GM19395 (cell line): Measurements from ENCODE around the gene CILP2.

Experiments used
- ATAC-seq: cut with Tn5 transposase; IDR thresholded peaks from one replicate; pipeline ENCODE4 v1.9.1; 2021; ENCODE audit warnings: mild to moderate bottlenecking, moderate library complexity; ENCODE audit not compliant: unreplicated experiment

The CILP2 gene

DNA sequence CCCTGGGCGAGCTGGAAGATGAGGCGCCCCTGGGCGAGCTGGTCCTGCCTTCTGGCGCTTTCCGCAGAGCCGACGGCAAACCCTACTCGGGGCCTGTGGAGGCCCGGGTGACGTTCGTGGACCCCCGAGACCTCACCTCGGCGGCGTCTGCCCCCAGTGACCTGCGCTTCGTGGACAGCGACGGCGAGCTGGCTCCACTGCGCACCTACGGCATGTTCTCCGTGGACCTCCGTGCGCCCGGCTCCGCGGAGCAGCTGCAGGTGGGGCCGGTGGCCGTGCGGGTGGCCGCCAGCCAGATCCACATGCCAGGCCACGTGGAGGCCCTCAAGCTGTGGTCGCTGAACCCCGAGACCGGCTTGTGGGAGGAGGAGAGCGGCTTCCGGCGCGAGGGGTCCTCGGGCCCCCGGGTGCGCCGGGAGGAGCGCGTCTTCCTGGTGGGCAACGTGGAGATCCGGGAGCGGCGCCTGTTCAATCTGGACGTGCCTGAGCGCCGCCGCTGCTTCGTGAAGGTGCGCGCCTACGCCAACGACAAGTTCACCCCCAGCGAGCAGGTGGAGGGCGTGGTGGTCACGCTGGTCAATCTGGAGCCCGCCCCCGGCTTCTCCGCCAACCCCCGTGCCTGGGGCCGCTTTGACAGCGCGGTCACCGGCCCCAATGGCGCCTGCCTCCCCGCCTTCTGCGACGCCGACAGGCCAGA lies 6.3 kb downstream of the CILP2 start:
- no peak for ATAC-seq

DNA sequence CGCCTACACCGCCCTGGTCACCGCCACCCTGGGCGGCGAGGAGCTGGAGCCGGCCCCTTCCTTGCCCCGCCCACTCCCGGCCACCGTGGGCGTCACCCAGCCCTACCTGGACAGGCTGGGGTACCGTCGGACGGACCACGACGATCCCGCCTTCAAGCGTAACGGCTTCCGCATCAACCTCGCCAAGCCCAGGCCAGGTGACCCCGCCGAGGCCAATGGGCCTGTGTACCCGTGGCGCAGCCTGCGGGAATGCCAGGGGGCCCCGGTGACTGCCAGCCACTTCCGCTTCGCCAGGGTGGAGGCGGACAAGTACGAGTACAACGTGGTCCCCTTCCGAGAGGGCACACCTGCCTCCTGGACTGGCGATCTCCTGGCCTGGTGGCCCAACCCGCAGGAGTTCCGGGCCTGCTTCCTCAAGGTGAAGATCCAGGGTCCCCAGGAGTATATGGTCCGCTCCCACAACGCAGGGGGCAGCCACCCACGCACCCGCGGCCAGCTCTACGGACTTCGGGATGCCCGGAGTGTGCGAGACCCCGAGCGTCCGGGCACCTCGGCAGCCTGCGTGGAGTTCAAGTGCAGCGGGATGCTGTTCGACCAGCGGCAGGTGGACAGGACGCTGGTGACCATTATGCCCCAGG lies 7.0 kb downstream of the CILP2 start:
- ATAC-seq = no peak

DNA sequence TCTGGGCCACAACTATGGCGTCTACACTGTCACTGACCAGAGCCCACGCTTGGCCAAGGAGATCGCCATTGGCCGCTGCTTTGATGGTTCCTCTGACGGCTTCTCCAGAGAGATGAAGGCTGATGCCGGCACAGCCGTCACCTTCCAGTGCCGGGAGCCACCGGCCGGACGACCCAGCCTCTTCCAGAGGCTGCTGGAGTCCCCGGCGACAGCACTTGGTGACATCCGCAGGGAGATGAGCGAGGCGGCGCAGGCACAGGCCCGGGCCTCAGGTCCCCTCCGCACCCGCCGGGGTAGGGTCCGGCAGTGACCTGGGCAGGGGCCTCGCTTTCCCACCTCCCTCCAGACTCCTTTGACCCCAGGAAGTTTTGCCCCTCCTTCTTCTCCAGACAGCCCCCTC lies 7.6 kb downstream of the CILP2 start:
- no peak for ATAC-seq

GRCh38 chr19:19546751-19547162 lies 8.7 kb downstream of the CILP2 start:
- ATAC-seq = no peak

DNA sequence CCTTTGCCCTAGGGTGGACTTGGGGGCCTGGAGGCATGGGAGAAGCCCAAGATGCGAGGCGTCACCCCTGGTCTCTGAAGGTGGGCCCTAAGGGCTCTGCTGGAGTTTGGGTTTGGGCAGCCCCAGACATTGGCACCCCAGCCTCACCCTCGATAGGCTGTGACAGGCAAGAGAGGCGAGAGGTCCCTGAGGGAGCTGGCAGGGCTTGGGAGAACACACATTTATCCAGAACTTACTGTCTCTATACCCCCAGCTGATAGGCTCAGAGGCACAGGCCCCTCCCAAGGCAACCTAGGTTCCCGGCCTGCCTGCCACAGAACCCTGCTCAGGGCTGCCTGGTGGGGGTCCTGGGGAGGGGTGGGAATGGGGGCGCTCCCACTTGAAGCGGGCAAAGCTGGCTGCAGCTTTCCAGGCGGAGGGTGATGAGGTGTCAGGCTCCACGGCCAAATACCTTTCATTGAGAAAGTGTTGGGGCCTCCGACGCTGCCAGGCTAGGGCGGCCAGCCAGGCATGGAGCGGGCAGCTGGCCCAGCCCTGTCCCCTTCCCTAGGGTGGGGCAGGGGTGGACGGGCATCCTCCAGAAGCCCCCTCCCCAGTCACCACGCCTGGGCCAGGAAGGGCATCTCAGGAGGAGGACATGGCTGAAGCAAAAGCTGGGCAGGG lies 9.7 kb downstream of the CILP2 start:
- no peak for ATAC-seq

- ATAC-seq = no peak
Observed at GRCh38 chr19:19548915-19549759, 11.1 kb downstream of the CILP2 start.

DNA sequence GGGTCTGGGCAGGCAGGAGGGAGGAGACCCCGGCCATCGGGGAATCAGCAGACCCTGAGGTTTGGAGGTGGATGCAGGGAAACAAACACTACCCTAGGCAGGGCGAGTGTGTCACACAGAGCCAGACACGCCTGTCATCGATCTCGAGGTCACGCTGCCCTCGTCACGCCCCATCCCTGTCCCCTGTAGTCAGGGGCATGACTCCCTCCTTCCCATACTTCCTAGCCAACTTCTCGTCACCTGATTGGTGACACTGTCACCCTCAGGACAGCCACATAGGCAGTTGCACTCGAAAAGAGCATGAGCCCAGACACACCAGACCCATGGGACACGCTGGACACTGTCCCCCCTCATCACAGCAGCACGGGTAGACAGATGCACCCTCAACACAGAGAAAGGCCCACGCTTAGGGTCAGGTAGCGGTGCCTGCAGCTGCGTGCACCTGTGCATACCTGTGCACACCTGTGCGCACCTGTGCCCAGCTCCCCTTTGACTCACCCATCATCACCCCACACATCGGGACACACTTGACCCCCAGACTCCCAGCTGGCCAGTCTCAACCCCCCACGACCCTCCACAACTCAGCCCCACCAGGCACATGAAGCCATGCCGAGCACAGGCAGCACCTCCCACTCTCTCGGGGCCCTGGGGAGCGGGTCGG lies 11.9 kb downstream of the CILP2 start:
- no peak for ATAC-seq

- no peak for ATAC-seq
Observed at GRCh38 chr19:19550485-19550929, 12.4 kb downstream of the CILP2 start.

DNA sequence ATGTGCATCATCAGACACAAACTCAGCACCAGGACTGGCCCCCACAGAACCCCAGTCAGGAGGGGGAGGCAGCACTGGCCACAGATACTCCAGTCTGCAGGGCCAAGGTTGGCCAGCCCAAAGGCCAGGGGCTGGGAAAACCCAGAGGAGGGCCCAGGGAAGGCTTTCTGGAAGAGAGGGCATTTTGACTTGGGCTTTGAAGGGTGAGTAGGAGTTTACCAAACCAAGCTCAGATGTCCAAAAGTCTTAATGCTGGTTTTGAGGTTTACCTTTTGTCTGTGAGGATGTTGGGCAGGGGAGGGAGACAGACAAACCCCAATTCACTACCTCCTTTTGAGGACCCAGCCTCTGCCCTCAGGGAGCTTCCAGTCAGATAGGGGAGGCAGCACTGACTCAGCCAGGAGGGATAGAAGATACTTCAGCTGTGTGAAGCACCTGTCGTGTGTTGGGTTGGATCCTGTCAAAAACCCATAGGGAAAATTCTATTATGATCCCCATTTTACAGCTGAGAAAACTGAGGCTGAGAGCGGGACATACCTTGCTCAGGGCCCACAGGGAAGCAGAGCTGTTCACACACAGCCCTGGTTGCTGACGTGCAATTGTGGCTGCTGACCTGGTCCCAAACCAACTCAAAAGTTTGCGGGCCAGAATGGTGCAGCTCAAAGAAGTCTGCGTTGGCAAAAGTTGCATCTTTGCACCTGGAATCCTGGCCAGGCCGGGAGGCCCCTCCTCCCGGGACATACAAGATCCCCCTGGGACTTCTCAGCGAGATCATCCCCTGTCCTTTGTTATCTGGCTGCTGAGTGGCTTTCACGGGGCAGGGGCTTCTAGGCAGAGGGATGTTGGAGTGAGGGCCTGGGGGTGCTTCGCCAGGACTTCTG lies 13.1 kb downstream of the CILP2 start:
- ATAC-seq = no peak

GRCh38 chr19:19551853-19552192 lies 13.8 kb downstream of the CILP2 start:
- ATAC-seq = no peak

DNA sequence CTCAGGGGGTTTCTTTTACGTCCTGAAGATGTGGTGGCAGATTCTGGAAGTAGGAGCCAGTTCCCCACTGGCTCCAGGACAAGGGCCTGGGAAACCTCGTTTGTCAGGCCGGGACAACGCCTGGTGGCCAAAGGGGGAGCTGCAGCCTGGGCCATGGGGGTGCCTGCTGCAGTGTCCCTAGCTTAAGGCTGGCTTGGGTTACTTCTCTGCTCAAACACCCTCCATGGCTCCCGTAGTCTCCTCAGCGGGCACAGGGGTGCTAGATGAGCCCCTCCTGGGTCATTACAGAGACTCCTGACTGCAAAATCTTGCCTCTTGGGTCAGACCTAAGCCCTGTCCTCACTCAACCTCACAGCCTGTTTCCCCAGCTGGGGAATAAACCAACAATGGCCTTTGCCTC lies 14.7 kb downstream of the CILP2 start:
- no peak for ATAC-seq

DNA sequence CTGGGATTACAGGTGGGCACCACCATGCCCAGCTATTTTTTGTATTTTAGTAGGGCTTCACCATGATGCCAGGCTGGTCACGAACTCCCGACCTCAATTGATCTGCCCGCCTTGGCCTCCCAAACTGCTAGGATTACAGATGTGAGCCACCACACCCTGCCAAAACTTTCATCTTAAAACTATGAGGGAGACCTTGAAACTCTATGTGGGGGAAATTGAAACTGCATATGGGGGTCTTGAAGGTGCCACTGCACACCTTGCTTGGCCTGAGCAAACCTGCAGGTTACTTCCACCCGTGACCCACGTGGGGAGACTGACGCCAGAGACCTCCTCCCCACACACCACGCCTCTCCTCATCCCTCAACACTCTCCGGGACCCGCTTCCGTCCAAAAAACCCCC lies 15.6 kb downstream of the CILP2 start:
- no peak for ATAC-seq

DNA sequence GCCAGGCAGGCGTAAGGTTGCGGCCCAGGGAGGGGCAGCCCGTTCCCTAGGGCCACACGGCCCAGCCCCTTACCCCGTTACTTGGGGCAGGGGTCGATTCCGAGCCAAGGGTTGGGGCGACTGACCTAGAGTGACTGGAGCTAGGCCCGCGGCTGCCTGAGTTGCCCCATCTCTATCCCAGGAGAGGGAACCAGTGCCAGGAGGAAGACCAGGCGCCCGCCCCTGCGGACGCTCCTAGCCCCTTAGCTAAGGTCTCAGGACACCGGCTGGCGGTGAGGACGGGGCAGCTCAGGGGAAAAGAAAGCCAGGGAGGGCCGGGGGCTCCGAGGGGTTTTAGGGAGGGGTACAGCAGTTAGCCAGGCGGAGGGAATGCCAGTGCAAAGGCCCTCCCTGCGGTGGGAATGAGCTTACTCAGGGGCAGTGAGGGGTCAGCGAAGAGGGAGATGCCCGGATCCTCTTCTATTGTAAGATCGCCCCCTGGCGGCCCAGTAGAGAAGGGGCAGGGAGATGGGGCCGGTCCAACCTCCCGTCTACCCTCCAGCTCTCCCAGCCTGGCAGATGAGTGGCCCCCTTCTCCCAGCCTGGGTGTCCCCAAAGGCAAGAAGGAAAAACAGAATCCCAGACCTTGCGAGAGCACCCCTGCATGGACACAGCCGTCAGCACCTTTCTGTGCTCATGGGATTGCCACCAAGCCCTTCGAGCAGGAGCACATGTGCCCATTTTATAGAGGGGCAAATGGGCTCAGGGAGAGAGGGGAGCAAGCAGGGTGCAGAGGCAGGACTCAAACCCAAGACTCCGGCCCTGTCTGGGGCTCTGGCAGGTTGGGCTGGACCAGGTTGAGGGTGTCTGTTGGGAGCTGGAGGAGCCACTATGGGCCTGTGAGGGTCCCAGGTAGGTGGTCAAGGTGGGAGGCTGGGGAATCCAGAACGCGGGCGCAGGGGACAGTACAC lies 16.3 kb downstream of the CILP2 start:
- ATAC-seq = no peak

DNA sequence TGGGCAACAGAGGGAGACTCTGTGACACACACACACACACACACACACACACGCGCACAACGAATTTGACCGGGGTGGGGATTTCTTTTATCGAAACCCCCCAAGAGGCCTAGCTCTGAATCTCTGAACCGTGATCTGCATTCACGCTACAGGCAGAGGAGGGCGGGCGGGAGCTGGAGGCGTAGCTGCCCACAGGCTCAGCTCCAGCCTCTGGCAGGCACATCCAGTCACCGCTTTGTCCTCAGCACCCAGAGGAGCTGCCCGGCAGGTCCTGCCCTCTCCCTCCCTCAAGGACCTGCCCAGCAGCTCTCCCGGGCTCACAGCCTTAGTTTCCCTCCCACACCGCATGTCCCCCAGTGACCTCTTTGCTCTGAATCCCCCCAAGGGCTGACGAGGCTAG lies 20.0 kb downstream of the CILP2 start:
- ATAC-seq = no peak

- no peak for ATAC-seq
Observed at GRCh38 chr19:19558636-19559035, 20.6 kb downstream of the CILP2 start.

- ATAC-seq = no peak
Observed at GRCh38 chr19:19559931-19560330, 21.9 kb downstream of the CILP2 start.

DNA sequence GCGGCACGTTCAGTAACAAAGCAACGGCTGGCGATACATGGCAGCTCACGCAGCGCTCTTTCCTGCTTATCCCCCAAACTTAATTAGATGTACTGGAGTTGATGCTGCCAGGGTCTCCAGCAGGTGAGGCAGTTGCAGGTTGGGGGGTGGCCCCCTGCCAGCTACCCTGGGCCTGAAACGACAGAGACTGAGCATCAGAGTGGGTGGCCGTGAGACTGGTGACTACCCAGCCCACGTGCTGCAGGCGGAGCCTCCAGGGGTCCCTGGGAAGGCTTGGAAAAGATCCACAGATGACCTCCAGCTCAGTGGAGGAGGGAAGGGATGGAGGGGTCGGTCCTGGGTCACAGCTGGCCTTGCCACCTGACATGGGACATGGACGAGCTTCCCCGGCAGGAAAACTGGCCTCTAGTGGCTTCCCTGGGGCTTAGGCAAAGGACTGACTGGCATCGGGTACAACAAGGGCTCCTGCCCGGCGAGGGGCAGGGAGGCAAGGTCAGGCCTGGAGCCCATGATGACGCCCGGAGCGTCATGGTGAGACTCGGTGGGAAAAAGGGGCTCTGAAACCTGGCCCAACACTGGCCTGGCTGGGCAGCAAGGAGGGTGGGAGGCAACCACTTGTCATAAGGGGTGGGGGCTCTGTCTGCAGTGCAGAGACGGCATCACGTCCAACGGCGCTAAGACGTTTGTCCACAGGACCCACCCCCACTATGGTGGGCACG lies 24.0 kb downstream of the CILP2 start:
- ATAC-seq = no peak

GRCh38 chr19:19562665-19563347 lies 24.7 kb downstream of the CILP2 start:
- no peak for ATAC-seq
